ENCODE measurements around the gene CD151.

CD151 gene

DNA sequence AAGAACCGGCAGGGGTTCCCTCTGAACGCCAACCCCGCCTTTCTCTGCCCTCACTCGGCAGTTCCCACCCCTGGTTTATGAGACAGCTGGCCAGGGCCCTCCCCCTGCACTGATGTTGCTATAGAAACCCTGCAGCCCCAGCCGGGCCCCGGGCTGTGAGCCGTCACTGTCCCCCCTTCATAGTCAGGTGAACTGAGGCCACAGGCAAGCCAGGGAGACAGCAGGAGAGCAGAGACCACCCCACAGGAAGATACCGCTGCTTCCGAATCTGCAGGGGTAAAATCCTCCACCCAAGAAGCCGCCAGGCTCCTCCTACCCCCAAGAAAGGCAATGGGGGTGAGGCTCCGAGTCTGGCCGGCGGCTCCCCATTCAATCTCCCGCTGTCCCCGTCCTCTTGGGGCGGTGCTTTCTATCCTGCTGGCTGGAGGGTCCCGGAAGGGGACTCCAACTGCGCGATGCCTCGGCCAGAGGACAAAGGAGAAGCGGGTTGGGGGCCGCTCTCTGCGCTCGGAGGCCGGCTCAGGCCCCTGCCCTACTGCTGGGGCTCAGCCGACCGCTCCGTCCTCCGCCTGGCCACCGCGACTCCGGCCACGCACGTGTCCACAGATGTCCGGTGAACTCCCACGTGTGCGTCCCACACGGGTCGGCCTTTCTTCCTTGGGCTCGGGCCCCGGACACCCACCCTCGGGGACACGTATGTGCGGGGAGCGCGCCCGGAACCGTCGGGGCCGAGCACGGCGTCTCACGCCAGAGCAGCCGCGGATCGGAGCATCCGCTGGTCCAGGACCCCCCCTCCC lies 35.3 kb upstream of the CD151 start:
- peak; percentile 71 for DNase-seq

DNA sequence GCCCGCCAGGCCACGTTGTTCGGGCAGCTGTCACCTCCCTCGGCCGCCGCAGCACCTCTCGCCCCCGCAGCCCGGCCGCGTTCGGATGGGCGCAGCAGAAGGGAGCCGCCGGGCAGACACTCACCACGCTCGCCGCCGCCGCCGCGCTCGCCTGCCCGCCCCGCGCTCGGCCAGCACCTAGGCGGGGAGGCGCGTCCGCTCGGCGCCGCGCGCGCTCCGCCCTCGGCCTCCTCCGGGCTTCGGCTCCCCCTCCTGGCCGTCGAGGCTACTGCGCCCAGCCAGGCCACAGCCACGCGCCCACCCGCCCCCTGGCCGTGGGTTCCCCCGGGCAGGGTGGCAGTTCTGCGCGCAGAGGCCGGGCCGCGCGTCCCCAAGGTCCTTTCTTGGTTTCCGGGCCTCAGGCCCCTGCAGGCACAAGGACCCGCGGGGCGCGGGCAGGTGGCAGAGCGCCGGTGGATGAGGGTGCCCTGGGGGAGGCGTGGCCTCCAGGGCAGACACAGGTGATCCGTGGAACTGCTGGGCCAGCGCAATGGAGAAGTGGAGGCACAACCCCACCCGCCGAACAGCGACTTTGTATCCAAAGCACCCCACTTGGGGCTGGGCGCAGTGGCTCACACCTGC lies 34.5 kb upstream of the CD151 start, which contains the start of gene SLC25A22:
TSS of gene SLC25A22 (minus strand) at position 189 of the 621 bp plus-strand sequence. CDS start 3,275 bp downstream, outside the sequence.
- DNase-seq = peak; percentile 80

DNA sequence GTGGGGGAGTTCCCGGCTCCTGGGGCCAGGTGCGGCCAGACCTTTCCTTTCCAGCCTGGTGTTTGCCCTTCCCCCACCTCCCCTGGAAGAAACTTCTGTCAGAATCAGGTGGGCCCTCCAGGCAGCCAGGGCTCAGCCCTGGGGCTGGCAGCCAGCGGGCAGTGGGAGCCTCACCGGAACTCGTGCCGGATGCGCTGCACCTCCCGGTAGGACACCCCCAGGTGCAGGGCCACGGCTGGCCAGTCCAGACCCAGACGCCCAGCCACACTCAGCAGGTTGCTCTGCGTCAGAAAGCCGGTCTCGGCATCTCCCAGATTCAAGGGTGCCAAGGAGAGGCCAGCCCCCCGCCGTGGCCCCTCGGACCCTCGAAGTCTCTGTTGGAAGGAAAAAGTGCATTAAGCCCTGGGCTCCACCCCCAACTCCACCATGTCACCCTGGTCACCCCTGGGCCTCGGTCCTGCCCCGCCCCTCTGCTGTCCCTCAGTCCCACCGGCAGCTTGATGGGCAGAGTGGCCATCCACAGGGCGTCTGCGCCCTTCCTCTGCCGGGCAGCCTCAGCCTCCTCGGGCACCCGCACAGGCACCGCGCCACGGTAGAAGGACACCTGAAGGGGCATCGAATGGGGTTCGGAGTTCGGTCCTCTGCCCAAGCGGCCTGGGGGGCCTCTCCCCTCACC lies 33.0 kb upstream of the CD151 start:
- no peak for DNase-seq

DNA sequence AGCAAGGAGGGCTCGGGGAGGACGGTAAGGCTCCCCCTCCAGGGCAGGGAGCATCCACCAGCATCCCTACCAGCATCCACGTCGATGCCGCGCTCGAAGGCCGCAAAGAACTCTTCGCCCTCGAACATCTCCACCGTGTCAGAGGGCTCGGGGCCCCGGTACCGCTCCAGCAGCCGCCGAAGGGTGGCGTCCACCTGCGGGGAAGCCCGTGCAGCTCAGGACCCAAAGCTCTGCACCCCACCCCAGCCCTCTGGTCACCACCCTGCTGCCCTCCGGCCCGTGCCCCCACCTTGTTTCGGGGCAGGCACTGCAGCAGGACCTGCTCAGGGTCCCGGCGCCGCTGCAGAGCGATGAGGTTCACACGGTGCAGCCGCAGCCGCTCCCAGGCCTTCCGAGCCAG lies 32.3 kb upstream of the CD151 start:
- no peak for DNase-seq

DNA sequence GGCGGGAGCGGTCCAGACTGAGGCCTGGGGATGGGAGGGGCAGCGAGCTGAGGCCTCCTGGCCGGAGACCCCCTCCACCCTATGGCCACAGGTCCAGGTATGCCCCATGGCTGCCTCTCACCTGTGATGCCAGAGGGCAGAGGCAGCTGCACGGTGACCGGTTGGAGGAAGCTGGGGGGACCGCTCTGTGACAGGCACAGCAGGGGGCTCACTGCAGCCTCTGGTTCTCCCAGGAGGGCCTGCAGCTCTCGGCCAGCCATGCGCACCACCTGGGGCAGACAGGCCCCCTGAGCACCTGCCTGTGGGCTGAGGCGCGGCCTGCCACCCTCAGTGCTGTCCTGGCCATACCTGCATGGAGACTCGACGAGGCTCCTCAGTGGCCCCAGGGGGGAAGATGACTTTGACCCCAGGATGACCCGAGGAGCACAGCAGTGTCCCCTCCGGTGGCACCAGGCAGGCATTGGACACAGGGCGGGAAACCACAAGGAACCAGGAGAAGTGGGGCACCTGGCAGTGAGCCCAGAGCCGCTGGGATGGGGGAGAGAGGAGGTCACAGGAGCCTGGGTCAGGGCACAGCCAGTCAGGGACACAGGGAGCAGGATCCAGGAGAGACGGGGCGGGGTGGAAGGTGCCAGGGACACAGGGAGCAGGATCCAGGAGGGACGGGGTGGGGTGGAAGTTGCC lies 31.5 kb upstream of the CD151 start:
- DNase-seq = no peak

DNA sequence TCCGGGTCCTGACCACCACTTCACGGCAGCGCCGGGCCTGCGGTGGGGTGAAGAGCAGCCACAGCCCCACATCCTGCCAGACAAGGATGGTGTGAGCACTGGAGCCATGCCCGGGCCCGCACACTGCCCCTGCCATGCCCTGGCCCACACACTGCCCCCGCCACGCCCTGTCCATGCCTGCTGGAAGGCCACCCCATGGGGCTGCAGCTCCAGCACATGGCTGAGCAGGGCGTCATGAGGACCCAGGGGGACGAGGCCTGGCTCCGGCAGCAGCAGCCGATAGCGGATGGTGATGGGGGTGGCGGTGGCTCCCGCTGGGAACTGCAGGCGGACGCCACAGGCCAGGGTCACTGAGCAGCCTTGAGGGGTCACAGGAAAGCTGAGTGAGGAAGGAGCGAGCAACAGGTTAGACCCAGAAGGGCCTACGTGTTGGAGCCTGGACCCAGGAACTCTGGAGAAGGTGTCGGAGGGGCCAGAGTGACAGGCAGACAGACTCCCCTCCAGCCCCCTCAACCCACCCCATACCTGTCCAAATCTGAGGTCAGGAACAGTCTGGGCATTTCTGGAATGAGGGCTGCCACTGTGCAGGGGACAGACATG lies 30.6 kb upstream of the CD151 start:
- DNase-seq = no peak

DNA sequence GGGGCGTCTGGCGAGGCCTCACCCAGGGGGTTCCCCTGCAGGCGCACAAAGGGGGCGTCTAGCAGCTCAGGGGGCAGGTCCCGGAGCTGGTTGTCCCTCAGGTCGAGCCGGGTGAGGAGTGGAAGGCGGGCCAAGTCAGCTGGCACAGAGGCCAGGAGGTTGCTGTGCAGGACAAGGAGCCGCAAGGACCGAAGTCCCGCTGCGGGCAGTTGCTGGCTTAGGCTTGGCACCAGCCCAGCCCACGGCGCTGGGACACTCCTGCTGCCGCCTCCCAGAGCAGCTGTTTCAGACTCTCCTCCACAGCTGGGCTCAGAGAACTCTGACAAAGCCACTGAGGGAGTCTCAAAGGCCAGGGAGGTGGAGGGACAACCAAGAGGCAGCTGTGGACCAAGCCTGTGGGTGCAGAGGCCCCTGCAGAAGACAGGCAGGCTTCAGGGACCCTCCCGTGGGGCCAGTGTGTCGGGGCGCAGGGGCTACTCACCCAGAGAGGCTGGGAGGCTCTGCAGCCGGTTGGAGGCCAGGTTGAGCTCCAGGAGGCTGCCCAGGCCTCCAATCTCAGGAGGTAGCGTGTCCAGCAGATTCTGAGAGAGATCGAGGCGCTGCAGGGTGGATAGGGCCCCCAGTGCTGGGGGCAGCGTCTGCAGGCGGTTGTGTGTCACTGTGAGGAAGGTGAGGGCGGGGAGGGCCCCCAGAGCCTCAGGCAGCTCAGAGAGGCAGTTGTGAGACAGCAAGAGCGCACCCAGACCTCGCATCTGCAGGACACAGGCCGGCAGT lies 29.9 kb upstream of the CD151 start:
- no peak for DNase-seq

DNA sequence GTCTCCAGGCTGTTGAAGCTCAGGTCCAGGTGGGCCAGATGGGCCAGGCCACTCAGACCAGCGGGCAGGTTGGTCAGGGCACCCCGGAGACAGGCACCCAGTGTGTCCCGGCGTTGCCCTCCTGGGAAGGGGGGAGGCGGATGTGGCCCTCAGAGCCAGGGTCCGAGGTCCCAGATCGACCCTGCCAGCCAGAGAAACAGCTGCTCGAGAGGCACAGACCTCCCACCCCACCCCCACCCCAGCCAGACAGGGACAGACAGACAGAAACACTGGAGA lies 29.3 kb upstream of the CD151 start:
- no peak for DNase-seq

DNA sequence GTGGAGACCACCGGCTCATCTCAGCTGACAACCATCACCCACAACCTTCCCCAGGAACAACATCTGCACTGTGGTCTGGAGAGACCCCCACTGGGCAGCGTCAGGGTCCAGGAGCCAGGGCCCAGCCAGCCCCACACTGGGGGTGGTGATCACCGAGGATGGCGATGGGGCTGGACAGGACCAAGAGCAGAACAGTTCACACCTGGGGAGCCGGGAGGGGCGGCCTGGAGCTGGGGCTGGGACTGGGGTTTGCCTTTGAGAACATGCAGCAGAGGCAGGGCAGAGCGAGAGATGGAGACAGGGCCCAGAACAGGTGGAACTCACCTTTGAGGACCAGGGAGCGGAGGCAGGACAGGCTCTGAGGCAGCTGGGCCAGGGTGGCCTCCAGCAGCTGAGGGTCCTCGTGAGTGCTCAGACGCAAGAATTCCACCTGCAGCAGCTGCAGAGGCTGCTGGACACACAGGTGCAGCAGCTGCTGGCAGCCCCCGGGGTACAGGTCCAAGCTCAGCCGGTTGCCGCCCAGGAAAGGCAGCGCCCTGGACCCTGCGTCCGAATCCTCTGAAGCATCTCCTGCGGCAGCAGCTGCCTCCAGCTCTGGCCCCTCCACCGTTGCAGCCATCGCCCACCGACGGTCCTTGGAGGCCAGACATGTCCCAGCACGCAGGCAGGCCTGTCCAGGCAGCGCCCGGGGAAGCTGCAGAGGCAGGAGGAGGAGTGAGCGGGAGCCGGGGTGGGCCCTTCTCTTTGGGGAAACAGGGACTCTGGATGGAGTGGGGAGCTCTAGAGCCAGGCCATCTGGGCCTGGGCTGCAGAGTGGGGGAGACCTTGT lies 28.8 kb upstream of the CD151 start:
- DNase-seq = no peak

DNA sequence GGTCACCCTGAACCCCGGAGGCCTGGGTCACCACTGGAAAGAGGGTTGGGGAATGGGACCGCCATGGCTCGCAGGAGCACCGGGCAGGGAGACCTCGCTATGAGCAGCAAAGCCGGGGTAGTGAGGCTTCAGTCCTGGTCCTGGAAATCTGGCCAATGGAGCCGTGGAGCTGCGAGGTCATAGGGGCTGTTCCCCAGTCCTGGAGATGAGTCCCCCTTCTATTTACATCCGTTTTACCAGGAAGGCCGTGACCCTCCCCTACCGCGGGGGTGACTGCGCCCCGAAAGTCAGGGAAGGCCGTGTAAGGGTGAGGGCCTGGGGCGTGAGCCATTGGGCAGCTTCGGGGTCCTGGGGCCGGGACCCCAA lies 28.2 kb upstream of the CD151 start:
- no peak for DNase-seq

DNA sequence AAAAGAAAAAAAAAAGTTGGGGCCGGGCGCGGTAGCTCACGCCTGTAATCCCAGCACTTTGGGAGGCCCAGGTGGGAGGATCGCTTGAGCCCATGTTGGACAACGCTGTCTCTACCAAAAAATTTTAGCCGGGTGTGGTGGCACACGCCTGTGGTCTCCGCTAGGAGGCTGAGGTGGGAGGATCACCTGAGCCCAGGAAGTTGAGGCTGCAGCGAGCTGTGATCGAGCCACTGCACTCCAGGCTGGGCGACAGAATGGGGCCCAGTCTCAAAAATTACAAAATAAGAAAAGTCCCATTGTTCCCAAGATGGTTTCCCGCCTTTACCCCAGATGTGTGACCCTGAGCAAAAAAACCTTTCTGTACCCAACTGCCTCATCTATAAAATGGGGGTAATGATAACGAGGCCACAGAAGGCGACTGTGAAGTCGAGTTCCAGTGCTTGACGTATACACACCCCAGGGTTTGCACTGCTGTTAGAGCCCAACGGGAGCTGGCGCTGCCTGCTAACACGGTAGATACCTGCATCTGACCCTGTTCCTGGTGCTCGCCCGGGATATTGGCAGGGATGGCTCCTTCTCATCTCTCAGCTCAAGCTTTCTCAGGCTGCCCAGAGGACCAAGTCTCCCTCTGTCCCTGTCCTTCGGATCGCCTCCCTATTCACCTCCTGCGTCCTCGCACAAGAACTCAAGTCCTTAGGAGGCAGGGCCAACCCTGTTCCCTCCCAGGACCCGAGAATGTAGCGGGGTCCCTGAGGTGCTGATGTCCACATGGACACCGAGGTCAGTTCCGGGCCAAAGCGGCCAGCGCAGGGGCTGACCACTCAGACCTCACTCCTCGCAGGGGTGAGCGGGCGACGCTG lies 24.1 kb upstream of the CD151 start:
- peak; percentile 36 for DNase-seq

DNA sequence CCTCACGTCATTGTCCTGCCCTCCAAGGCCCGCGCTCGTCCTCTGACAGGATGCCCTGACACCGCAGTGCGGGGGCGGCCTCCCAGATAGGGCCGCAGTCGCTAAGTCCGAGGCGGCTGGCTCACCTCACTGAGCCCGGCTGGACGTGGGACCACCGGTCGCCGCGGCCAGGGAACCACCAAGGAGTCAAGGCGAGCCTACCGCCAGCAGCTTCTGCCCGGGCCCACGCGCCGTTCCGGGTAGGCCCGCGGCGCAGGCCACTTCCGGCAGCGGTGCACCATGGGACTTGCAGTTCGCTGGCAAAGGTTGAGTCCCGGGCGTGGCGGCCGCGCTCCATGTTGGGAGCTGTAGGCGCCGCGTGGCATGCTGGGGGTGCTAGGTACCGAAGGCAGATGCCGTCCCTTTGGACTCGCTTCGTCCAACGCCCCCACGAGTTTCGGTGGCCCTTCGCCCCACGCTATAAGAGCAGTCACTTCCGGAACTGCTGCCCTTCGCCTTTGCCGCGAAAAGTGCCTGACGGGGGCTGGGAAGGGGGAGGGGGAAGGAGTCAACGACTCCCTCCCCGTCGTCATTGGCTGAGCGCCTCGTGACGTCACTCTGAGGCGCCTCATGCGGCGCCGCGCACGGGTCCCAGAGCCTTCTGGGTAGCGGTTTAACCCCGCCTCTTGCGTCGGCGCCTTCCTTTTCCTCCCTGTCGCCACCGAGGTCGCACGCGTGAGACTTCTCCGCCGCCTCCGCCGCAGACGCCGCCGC lies 23.3 kb upstream of the CD151 start, which contains the start of gene RPLP2:
TSS of gene RPLP2 (plus strand) at position 681 of the 753 bp plus-strand sequence. CDS start 268 bp downstream, outside the sequence.
- DNase-seq = peak; percentile 98

DNA sequence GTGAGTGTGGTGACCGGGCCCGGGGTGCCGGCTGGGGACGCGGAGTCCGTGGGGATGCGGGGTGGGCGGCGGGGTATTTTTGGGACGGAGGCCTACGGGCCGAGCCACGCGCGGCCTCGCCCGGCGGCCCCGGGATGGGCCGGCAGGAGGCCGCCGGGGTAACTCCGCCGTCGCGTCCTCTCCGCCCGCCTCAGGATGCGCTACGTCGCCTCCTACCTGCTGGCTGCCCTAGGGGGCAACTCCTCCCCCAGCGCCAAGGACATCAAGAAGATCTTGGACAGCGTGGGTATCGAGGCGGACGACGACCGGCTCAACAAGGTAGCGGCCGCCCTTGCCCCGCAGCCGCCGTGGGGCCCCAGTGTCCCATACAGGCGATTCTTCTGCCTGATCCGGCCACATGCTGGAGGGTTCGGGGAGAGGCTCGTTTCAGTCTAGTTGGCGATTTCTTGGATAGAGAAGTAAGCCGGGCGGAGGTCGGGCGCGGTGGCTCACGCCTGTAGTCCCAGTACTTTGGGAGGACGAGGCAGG lies 22.6 kb upstream of the CD151 start:
- DNase-seq = no peak

DNA sequence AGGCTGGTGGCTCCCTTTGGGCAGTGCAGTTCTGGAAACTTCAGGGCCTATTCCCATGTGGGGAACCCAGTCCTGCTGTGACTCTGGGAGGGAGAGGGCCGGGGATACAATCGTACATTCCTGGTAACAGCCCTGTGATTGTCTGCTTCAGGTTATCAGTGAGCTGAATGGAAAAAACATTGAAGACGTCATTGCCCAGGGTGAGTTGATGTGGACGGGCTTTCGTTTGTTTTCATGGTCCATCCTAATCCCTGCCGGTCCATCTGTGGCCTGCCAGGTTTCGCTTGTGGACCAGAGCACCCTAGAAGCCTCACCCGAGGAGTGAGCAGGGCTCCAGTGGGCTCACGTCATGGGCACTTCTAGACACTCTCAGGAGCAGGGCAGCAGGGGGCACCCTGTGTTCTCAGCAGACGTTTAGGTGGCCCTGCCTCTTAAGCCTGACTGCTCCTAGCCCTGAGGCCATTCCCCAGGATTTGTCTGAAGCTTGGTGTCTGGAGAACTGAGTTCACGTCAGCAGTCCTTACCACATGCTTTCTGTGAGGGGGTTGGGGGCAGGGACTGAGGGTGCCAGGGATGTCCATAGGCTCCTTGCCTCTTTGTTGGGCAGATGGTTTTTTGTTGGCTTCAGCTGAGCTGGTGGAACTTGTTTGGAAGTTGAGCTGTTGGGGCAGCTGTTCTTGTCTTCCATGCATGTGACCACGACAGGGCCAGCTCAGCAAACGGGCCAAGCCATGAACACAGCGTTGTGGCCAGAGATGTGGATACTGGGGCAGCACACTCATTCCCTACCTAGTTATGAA lies 21.1 kb upstream of the CD151 start:
- no peak for DNase-seq

DNA sequence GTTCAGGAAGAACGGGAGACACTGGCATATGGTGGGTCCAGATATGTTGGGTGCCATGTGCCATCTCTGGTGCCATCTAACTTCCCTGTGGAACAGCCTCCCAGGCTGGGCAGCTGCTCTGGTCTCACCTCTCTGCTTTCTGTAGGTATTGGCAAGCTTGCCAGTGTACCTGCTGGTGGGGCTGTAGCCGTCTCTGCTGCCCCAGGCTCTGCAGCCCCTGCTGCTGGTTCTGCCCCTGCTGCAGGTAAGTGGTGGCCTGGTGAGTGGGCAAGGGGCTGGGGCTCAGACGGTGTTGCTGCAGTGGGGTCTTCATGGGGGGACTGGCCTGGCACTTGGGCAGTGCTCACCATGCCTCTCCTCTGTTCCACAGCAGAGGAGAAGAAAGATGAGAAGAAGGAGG lies 20.4 kb upstream of the CD151 start:
- DNase-seq = no peak

DNA sequence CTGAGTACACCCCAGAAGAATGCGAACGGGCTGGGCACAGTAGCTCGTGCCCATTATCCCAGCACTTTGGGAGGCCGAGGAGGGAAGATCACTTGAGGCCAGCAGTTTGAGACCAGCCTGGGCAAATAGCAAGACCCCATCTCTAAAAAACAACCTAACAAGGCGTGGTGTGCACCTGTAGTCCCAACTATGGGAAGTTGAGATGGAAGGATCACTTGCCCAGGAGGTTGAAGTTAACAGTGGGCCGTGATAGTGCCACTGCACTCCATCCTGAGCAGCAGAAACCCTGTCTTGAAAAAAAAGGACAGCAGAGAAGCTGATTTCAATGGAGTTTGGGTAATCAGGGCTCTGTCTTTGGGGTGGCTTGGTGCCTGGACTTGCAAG lies 19.7 kb upstream of the CD151 start:
- no peak for DNase-seq

DNA sequence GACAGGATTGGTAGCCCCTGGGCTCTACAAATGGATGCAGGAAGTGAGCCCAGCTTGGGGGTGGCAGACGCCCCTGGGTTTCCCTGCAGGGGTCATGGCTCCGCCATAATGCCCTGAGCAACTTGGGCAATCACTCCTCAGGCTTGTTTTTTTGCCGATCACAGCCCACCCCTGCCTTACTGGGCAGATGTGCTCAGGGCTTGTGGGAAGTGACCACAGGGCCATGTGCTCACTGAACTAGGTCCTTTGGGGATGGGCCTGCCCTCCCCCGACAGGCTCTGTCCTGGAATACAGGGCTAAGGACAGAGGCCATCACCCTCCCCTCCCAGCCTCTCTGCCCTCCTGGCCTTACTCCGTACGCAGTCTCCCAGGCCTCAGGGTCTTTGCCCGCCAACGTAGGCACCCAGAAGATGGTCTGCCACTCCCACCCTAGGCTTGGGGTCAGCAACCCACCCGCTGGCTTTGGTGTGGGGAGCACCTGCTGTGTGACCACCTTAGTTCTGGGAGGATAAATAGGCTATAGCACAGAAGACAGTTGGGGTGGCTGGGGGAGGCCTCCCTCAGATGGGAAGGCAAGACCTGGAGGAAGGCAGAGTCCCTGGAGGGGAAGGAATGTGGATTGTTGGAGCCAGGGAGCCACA lies 19.2 kb upstream of the CD151 start:
- no peak for DNase-seq

All from stimulated activated naive CD4-positive, alpha-beta T cell treated with Interleukin-2 at 50 U/mL for 16 hours (primary cell).